HEK293 (cell line): ENCODE data around the gene PPM1E.

Source experiments
- GLI4 ChIP-seq: fragments of 450-650 bp; formaldehyde crosslinking; IDR thresholded peaks from 2 replicates; pipeline ENCODE4 v1.5.1; 2016; ENCODE audit warnings: missing biosample characterization, missing genetic modification characterization
- IKZF3 ChIP-seq: fragments of 450-650 bp; IDR thresholded peaks from 2 replicates; pipeline ENCODE4 v1.5.0; 2018; ENCODE audit warnings: missing biosample characterization, mild to moderate bottlenecking, missing genetic modification characterization, moderate library complexity
- ZNF248 ChIP-seq: fragments of 450-650 bp; formaldehyde crosslinking; IDR thresholded peaks from 2 replicates; pipeline ENCODE4 v1.5.1; 2017; ENCODE audit warnings: missing biosample characterization, missing genetic modification characterization
- ZNF362 ChIP-seq: fragments of 450-650 bp; formaldehyde crosslinking; IDR thresholded peaks from 2 replicates; pipeline ENCODE4 v1.5.1; 2016; ENCODE audit warnings: missing biosample characterization, missing genetic modification characterization
- ZNF433 ChIP-seq: fragments of 450-650 bp; formaldehyde crosslinking; IDR thresholded peaks from 2 replicates; pipeline ENCODE4 v1.5.1; 2016; ENCODE audit warnings: missing biosample characterization, missing genetic modification characterization, low read depth
- TF ChIP-seq, protein P1 (sequence below): fragments of 450-650 bp; formaldehyde crosslinking; IDR thresholded peaks from 2 replicates; pipeline ENCODE4 v1.5.1; 2016; ENCODE audit warnings: missing biosample characterization, missing genetic modification characterization
- TF ChIP-seq, protein P2 (sequence below): fragments of 450-650 bp; formaldehyde crosslinking; IDR thresholded peaks from 2 replicates; pipeline ENCODE4 v1.5.1; 2016; ENCODE audit warnings: missing biosample characterization, missing genetic modification characterization, low read depth

DNA sequence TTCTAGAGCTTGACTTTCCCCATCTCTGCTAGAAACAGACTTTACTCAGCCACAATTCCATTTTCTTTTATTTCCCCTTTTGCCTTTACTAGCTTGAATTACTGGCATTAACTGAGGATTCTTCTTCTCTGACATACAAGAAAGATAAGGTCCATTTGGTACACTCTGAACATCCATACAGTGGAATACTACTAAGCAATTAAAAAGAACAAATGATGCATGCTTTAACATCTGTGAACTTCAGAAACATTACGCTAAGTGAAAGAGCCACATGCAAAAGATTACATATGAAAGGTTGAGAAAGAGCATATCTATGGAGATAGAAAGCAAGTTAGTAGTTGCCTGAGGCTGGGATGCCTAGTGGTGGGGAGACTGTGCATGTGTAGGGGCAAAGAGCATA lies 130.9 kb downstream of the PPM1E start:
- TF ChIP-seq ZNF433 (tag by site-specific recombination) (no peak), ZNF248 (no peak), GLI4 (no peak), ZNF362 (tag by site-specific recombination) (no peak), IKZF3 (no peak)
- TF ChIP-seq, protein P1, sequence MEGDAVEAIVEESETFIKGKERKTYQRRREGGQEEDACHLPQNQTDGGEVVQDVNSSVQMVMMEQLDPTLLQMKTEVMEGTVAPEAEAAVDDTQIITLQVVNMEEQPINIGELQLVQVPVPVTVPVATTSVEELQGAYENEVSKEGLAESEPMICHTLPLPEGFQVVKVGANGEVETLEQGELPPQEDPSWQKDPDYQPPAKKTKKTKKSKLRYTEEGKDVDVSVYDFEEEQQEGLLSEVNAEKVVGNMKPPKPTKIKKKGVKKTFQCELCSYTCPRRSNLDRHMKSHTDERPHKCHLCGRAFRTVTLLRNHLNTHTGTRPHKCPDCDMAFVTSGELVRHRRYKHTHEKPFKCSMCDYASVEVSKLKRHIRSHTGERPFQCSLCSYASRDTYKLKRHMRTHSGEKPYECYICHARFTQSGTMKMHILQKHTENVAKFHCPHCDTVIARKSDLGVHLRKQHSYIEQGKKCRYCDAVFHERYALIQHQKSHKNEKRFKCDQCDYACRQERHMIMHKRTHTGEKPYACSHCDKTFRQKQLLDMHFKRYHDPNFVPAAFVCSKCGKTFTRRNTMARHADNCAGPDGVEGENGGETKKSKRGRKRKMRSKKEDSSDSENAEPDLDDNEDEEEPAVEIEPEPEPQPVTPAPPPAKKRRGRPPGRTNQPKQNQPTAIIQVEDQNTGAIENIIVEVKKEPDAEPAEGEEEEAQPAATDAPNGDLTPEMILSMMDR = no peak
- TF ChIP-seq, protein P2, sequence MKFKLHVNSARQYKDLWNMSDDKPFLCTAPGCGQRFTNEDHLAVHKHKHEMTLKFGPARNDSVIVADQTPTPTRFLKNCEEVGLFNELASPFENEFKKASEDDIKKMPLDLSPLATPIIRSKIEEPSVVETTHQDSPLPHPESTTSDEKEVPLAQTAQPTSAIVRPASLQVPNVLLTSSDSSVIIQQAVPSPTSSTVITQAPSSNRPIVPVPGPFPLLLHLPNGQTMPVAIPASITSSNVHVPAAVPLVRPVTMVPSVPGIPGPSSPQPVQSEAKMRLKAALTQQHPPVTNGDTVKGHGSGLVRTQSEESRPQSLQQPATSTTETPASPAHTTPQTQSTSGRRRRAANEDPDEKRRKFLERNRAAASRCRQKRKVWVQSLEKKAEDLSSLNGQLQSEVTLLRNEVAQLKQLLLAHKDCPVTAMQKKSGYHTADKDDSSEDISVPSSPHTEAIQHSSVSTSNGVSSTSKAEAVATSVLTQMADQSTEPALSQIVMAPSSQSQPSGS (tag by site-specific recombination) = no peak
